Keratinocyte (primary cell): ENCODE results near the gene ZCWPW2. TPM values are rescaled to one million over a fixed set of nuclear protein-coding genes. Genes with fewer than 3 reads are reported as not detected.

Source experiments
- DNase-seq: peaks from one replicate; pipeline ENCODE4 v3.0.0-alpha.2; 2011; ENCODE audit warnings: low read depth, missing footprints, low spot score
- FAIRE-seq: peaks from 2 replicates; lab custom pipeline; 2011; peaks lifted over from hg19 to GRCh38; lab: Jason Lieb, UNC
- H2AFZ ChIP-seq: 2 replicates; pipeline ENCODE4 v1.6.0; 2012; ENCODE audit warnings: low read length, control low read depth, inconsistent platforms; ENCODE audit not compliant: control insufficient read depth
- H3K27ac ChIP-seq: 2 replicates; pipeline ENCODE4 v1.5.1; 2011; ENCODE audit warnings: low read length; ENCODE audit not compliant: control insufficient read depth, insufficient read depth
- H3K27me3 ChIP-seq: 3 replicates; pipeline ENCODE4 v1.6.0; 2011; ENCODE audit warnings: low read length; ENCODE audit not compliant: control insufficient read depth, insufficient read depth; ENCODE audit errors: extremely low read depth
- H3K36me3 ChIP-seq, 2 experiments: 2 replicates in 1 of 2; 3 replicates in 1 of 2; pipeline ENCODE4 v1.5.1; 2011; ENCODE audit warnings: low read length in 2 of 2, mild to moderate bottlenecking in 1 of 2; ENCODE audit not compliant: control insufficient read depth in 2 of 2, insufficient read depth in 2 of 2; ENCODE audit errors: extremely low read depth in 1 of 2
- H3K4me1 ChIP-seq: 3 replicates; pipeline ENCODE4 v1.5.1; 2011; ENCODE audit warnings: low read length; ENCODE audit not compliant: control insufficient read depth, insufficient read depth; ENCODE audit errors: extremely low read depth
- H3K4me2 ChIP-seq: 3 replicates; pipeline ENCODE4 v1.6.0; 2011; ENCODE audit warnings: low read depth, low read length; ENCODE audit not compliant: control insufficient read depth, insufficient read depth; ENCODE audit errors: extremely low read depth
- H3K4me3 ChIP-seq, 3 experiments: fragments of 200-600 bp in 1 of 3; sonication (generic) in 1 of 3; 2 replicates in 2 of 3; 3 replicates in 1 of 3; pipeline ENCODE4 v1.5.1; 2011 to 2016; ENCODE audit warnings: low read length in 3 of 3, mild to moderate bottlenecking in 3 of 3, control low read depth in 2 of 3, inconsistent platforms in 1 of 3, low read depth in 1 of 3, mixed read lengths in 1 of 3, mixed run types in 1 of 3, moderate library complexity in 1 of 3; ENCODE audit not compliant: control insufficient read depth in 2 of 3, insufficient read depth in 2 of 3; ENCODE audit errors: extremely low read depth in 1 of 3
- H3K79me2 ChIP-seq: 2 replicates; pipeline ENCODE4 v1.6.0; 2012; ENCODE audit warnings: low read length; ENCODE audit not compliant: control insufficient read depth, insufficient read depth
- H3K9ac ChIP-seq: 3 replicates; pipeline ENCODE4 v1.6.0; 2011; ENCODE audit warnings: low read length; ENCODE audit not compliant: control insufficient read depth, insufficient read depth; ENCODE audit errors: extremely low read depth
- H3K9me1 ChIP-seq: 3 replicates; pipeline ENCODE4 v1.6.0; 2011; ENCODE audit warnings: low read length; ENCODE audit not compliant: control insufficient read depth, insufficient read depth; ENCODE audit errors: extremely low read depth
- H3K9me3 ChIP-seq: 2 replicates; pipeline ENCODE4 v1.5.1; 2012; ENCODE audit warnings: low read depth, low read length; ENCODE audit not compliant: control insufficient read depth
- H4K20me1 ChIP-seq: 3 replicates; pipeline ENCODE4 v1.6.0; 2011; ENCODE audit warnings: low read length; ENCODE audit not compliant: control insufficient read depth, insufficient read depth; ENCODE audit errors: extremely low read depth
- CTCF ChIP-seq, 3 experiments: IDR thresholded peaks in 1 of 3; conservative IDR thresholded peaks in 1 of 3; optimal IDR thresholded peaks in 1 of 3; 2 replicates in 2 of 3; 3 replicates in 1 of 3; pipeline versions ENCODE3 to v1.5.1; 2011; ENCODE audit warnings: low read length in 3 of 3, mild to moderate bottlenecking in 3 of 3, moderate library complexity in 2 of 3, control low read depth in 1 of 3, inconsistent platforms in 1 of 3; ENCODE audit not compliant: insufficient read depth in 2 of 3; ENCODE audit errors: extremely low read depth in 1 of 3
- EZH2 ChIP-seq: IDR thresholded peaks from one replicate; pipeline ENCODE4 v1.6.1; 2012; ENCODE audit warnings: inconsistent platforms, mild to moderate bottlenecking, low read length, moderate library complexity
- dilution Hi-C: fragments of 300-500 bp; cut with MboI; formaldehyde crosslinking; loops from one replicate; pipeline ENCODE4 v1.7.0; 2020; ENCODE audit warnings: low sequenced_read_pairs; ENCODE audit not compliant: extremely low pct_ligation_motif_present
- polyA plus RNA-seq, 5 experiments: library from polyadenylated mRNA; depleted of rRNA in 3 of 5; stranded (reverse) in 3 of 5; stranded (forward) in 1 of 5; unstranded in 1 of 5; fragments of >200 nt; gene quantifications; 1 replicate in 1 of 5; 2 replicates in 3 of 5; 3 replicates in 1 of 5; pipeline versions ENCODE4 v1.2.1 to v1.2.3, GENCODE V29; 2011 to 2012; ENCODE audit warnings: missing spikeins in 2 of 5, low read depth in 1 of 5, low replicate concordance in 1 of 5

The ZCWPW2 gene
- polyA plus RNA-seq, 1 donor (not counting 4 experiments of a cell fraction or from before 2014, with no cell fraction given) = 0.58 TPM

DNA sequence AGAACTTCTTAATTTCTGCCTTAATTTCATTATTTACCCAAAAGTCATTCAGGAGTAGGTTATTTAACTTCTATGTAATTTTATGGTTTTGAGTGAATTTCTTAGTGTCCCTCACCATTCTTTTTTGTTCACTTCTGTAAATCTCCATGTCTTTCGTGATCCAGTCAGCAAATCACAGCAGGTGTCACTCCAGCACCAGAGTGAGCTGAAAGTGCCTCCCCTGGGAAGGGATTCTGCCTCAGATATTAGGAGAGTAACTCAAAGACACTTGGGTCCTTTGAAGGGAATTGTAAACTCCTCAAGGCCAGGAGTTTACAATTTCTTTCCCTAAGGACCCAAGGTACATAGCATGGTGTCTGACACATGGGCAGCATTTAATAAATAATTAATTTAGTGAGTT is 207.7 kb downstream of the ZCWPW2 start:
- FAIRE-seq (no peak), DNase-seq (no peak)
- Histone ChIP-seq H3K79me2 (no peaks in the 10 kb centered on the region), H4K20me1 (no peaks in the 10 kb centered on the region), H3K4me1 (no peaks in the 10 kb centered on the region), H3K36me3 (no peaks in the 10 kb centered on the region), H2AFZ (no peak overlapping the region), H3K4me3 (no peak overlapping the region), H3K9me1 (no peaks in the 10 kb centered on the region), H3K9me3 (no peaks in the 10 kb centered on the region), H3K4me2 (no peak overlapping the region), H3K9ac (no peak overlapping the region), H3K27me3 (no peaks in the 10 kb centered on the region), H3K27ac (no peak overlapping the region)
- TF ChIP-seq CTCF (optimal IDR thresholded peaks at IDR 0.05 in 1 of 3, IDR thresholded peaks at IDR 0.05 in 1 of 3, conservative IDR thresholded peaks at IDR 0.05 in 1 of 3; ENCODE audit: extremely low read depth in 1 of 3, insufficient read depth in 2 of 3, low read length in 3 of 3) (no peak), EZH2 (no peak)
- dilution Hi-C loops = no loop called here

DNA sequence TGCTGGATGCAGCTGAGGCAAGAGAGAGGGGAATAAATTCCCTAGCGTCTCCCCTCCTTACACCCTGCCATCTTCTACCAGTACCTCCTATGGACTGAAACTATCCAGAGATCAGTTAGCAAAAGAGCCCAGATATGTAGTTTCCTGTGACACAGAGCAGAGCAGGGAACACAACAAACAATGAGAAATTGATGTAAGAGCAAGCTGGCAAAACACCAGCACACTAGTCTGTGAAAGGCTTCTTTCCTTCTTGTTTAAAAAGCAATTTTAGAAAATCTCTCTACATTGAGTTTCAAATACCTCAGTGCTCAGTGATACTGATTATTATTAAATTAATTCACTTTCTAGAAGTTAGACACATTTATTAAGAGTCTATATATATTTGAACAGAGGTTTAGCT is 215.7 kb downstream of the ZCWPW2 start:
- Histone ChIP-seq H3K9ac (no peak overlapping the region), H3K4me1 (no peaks in the 10 kb centered on the region), H3K4me3 (no peak overlapping the region), H2AFZ (no peak overlapping the region), H3K9me3 (no peaks in the 10 kb centered on the region), H3K9me1 (no peaks in the 10 kb centered on the region), H3K27ac (no peak overlapping the region), H3K79me2 (no peaks in the 10 kb centered on the region), H4K20me1 (no peaks in the 10 kb centered on the region), H3K36me3 (no peaks in the 10 kb centered on the region), H3K4me2 (no peak overlapping the region), H3K27me3 (no peaks in the 10 kb centered on the region)
- dilution Hi-C loops = no loop called here
- DNase-seq (no peak), FAIRE-seq (no peak)
- TF ChIP-seq EZH2 (no peak), CTCF (optimal IDR thresholded peaks at IDR 0.05 in 1 of 3, IDR thresholded peaks at IDR 0.05 in 1 of 3, conservative IDR thresholded peaks at IDR 0.05 in 1 of 3; ENCODE audit: extremely low read depth in 1 of 3, insufficient read depth in 2 of 3, low read length in 3 of 3) (no peak)
